A673 (cell line): ENCODE results near the gene TOPBP1.

Experiments used
- CTCF ChIP-seq: fragments of 300-800, 200-600 bp; sonication (generic); conservative IDR thresholded peaks from 2 replicates; pipeline ENCODE4 v1.5.1; 2017; ENCODE audit warnings: low read depth, mild to moderate bottlenecking, antibody characterized with exemption, low read length, moderate library complexity, mixed read lengths
- EZH2 ChIP-seq: fragments of 200-600 bp; sonication (generic); IDR thresholded peaks from 2 replicates; pipeline ENCODE4 v1.6.1; 2017; ENCODE audit warnings: borderline replicate concordance, low read depth, mild to moderate bottlenecking, mixed read lengths, antibody characterized with exemption, low read length; ENCODE audit not compliant: poor library complexity, severe bottlenecking

- no peak for TF ChIP-seq CTCF
- TF ChIP-seq EZH2: no peak
Measured at GRCh38 chr3:133649486-133650068, 12.2 kb downstream of the TOPBP1 start.
